ENCODE measurements around the gene BMF.

BMF gene

GRCh38 chr15:40114218-40114617 lies 5.5 kb upstream of the BMF start:
- Histone ChIP-seq H3K9ac (no peak overlapping the region), H2AFZ (ENCODE audit: low read depth) (no peak overlapping the region), H3K4me1 (ENCODE audit: low read depth, poor library complexity, severe bottlenecking) (peaks cover 78% of the 10 kb centered on the region), H3K27ac (no peak overlapping the region), H3K27me3 (ENCODE audit: insufficient read depth, low read depth) (no peaks in the 10 kb centered on the region), H3K79me2 (ENCODE audit: insufficient read depth, low read depth) (no peaks in the 10 kb centered on the region), H3K36me3 (ENCODE audit: insufficient read depth) (no peaks in the 10 kb centered on the region), H3K4me3 (IDR thresholded peaks at IDR 0.05; ENCODE audit: insufficient read depth, low read depth, low read length) (no peak overlapping the region), H4K20me1 (ENCODE audit: insufficient read depth) (no peaks in the 10 kb centered on the region), H3K4me2 (no peak overlapping the region)
- no peak for TF ChIP-seq CTCF (conservative IDR thresholded peaks at IDR 0.05; ENCODE audit: low read depth, low read length)

- no peak for TF ChIP-seq CTCF (conservative IDR thresholded peaks at IDR 0.05; ENCODE audit: low read depth, low read length)
- Histone ChIP-seq H3K36me3 (ENCODE audit: insufficient read depth) (no peaks in the 10 kb centered on the region), H3K27me3 (ENCODE audit: insufficient read depth, low read depth) (no peaks in the 10 kb centered on the region), H3K9ac (no peak overlapping the region), H3K4me1 (ENCODE audit: low read depth, poor library complexity, severe bottlenecking) (peaks cover 80% of the 10 kb centered on the region), H3K4me2 (no peak overlapping the region; the same call in 1 of the 2 replicates), H2AFZ (ENCODE audit: low read depth) (no peak overlapping the region), H3K27ac (no peak overlapping the region), H3K79me2 (ENCODE audit: insufficient read depth, low read depth) (no peaks in the 10 kb centered on the region; the same call in 1 of the 2 replicates), H3K4me3 (IDR thresholded peaks at IDR 0.05; ENCODE audit: insufficient read depth, low read depth, low read length) (no peak overlapping the region), H4K20me1 (ENCODE audit: insufficient read depth) (no peaks in the 10 kb centered on the region)
Measured at GRCh38 chr15:40112789-40113188, 4.1 kb upstream of the BMF start.

- Histone ChIP-seq H3K79me2 (ENCODE audit: insufficient read depth, low read depth) (peaks cover 4% of the 10 kb centered on the region; the same call in 1 of the 2 replicates), H2AFZ (ENCODE audit: low read depth) (peak overlapping the region; percentile 8; the same call in 1 of the 2 replicates), H3K27me3 (ENCODE audit: insufficient read depth, low read depth) (no peaks in the 10 kb centered on the region), H3K4me2 (peak overlapping the region; percentile 44), H3K9ac (no peak overlapping the region), H3K27ac (peak overlapping the region; percentile 31; the same call in 1 of the 2 replicates), H3K4me3 (IDR thresholded peaks at IDR 0.05; ENCODE audit: insufficient read depth, low read depth, low read length) (no peak overlapping the region), H3K36me3 (ENCODE audit: insufficient read depth) (no peaks in the 10 kb centered on the region), H3K4me1 (ENCODE audit: low read depth, poor library complexity, severe bottlenecking) (peaks cover 87% of the 10 kb centered on the region), H4K20me1 (ENCODE audit: insufficient read depth) (no peaks in the 10 kb centered on the region)
- TF ChIP-seq CTCF (conservative IDR thresholded peaks at IDR 0.05; ENCODE audit: low read depth, low read length): no peak
Measured at GRCh38 chr15:40111888-40112287, 3.2 kb upstream of the BMF start.

GRCh38 chr15:40110866-40111550 lies 2.3 kb upstream of the BMF start:
- H4K20me1 ChIP-seq (ENCODE audit: insufficient read depth): no peaks in the 10 kb centered on the region
- peaks cover 4% of the 10 kb centered on the region; the same call in 1 of the 2 replicates for H3K79me2 ChIP-seq (ENCODE audit: insufficient read depth, low read depth)
- H3K36me3 ChIP-seq (ENCODE audit: insufficient read depth): no peaks in the 10 kb centered on the region
- no peak overlapping the region for H3K4me3 ChIP-seq (IDR thresholded peaks at IDR 0.05; ENCODE audit: insufficient read depth, low read depth, low read length)
- H3K27ac ChIP-seq: peak overlapping the region; percentile 31; the same call in 1 of the 2 replicates
- no peak overlapping the region for H3K9ac ChIP-seq
- peaks cover 87% of the 10 kb centered on the region for H3K4me1 ChIP-seq (ENCODE audit: low read depth, poor library complexity, severe bottlenecking)
- H2AFZ ChIP-seq (ENCODE audit: low read depth): no peak overlapping the region
- TF ChIP-seq CTCF (conservative IDR thresholded peaks at IDR 0.05; ENCODE audit: low read depth, low read length): no peak
- H3K4me2 ChIP-seq: peak overlapping the region; percentile 44; the same call in 1 of the 2 replicates
- H3K27me3 ChIP-seq (ENCODE audit: insufficient read depth, low read depth): no peaks in the 10 kb centered on the region

Measured in KMS-11 (cell line).